GM10266 (cell line): ENCODE results near the gene DOCK9.

Experiments used
- DNase-seq: peaks from one replicate; pipeline ENCODE4 v3.0.0; 2012; ENCODE audit errors: extremely low spot score
- CTCF ChIP-seq: IDR thresholded peaks from 2 replicates; pipeline ENCODE4 v1.5.1; 2012; ENCODE audit warnings: mild to moderate bottlenecking, low read depth; ENCODE audit not compliant: control insufficient read depth, insufficient read depth; ENCODE audit errors: missing control alignments

DOCK9 gene

GRCh38 chr13:98773921-98774320 lies 203.9 kb downstream of the DOCK9 start:
- DNase-seq: no peak
- no peak for TF ChIP-seq CTCF

- DNase-seq: no peak
- no peak for TF ChIP-seq CTCF
Measured at GRCh38 chr13:98772794-98773452, 204.9 kb downstream of the DOCK9 start.

GRCh38 chr13:98771838-98772611 lies 205.8 kb downstream of the DOCK9 start:
- no peak for DNase-seq
- no peak for TF ChIP-seq CTCF

- DNase-seq: no peak
- no peak for TF ChIP-seq CTCF
Measured at GRCh38 chr13:98769736-98770135, 208.1 kb downstream of the DOCK9 start.

GRCh38 chr13:98768522-98768921 lies 209.3 kb downstream of the DOCK9 start:
- DNase-seq: no peak
- TF ChIP-seq CTCF: no peak

- no peak for DNase-seq
- TF ChIP-seq CTCF: no peak
Measured at GRCh38 chr13:98766697-98767096, 211.2 kb downstream of the DOCK9 start.

GRCh38 chr13:98765996-98766519 lies 211.8 kb downstream of the DOCK9 start:
- DNase-seq: no peak
- no peak for TF ChIP-seq CTCF
